RPMI8226 (cell line): ENCODE data around the gene MAPK12.
A peak's percentile ranks its signal among the peaks of the same experiment; 100 is the strongest.

Experiments used
- DNase-seq: peaks from one replicate; pipeline ENCODE4 v3.0.0-alpha.2; 2015

Gene MAPK12

DNA sequence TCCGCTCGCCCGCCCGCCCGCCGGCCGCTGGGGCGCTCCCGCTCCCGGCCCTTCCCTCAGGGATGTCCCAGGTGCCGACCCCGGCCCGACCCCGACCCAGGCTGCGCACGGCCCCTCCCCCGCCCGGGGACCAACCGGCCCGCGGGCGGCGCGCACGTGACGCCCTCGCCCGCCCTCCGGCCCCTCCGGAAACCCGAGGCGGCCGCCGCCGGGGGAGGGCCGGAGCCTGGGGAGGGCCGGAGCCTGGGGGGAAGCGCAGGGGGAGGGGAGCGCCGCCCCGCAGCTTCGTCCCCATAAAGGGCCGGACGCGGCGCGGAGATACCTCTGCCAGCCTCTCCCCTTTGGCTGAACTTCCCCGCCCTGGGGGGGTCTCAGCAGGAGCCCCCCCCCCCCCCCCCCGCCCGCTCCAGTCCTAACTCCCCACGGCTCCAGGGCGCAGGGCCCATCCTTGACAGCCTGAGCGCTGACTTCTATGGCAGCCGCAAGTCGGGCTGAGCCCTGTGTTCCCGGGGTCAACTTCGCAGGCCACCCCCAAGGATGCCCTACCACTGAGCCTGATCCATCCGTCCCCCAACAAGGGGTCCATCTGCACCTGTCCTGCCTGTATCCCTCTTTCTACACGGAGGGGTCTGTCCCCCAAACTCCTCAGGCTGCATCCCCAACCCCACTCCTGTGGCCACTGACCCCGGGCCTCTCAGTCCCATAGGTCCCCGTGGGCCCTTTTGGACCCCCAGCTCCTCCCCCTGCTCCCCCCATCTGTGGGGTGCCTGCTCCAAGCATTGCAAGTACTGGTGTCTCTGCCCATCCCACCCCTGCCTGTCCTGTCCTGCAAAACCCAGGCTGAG, at the start of gene MAPK12:
Gene MAPK12, minus strand, starts transcription at position 69 of the 845 bp plus-strand sequence. CDS start 174 bp downstream, outside the sequence.
- peak; percentile 75 for DNase-seq

DNA sequence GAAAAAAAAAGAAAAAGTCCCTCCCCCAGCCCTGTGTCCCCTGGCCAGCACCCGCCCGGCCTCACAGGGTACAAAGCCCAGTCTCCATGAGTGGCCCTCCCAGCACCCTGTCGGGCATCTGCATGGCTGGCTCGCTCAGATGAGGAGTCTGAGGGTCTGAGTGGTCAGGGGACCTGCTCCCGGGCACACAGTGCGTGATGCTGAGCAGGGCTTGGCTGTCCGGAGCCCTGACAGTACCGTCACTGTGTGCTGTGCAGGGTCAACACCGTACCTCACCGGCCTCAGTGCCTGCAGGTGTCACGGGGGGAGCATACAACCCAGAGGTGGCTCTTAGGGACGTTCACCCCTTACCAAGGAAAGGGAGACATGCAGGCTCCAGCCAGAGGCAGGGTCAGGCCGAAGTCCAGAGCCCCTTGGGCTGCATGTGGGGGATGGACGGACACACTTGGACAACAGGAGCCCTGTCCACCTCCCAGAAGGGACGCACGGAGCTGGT, 49.5 kb upstream of the MAPK12 start:
- no peak for DNase-seq

DNA sequence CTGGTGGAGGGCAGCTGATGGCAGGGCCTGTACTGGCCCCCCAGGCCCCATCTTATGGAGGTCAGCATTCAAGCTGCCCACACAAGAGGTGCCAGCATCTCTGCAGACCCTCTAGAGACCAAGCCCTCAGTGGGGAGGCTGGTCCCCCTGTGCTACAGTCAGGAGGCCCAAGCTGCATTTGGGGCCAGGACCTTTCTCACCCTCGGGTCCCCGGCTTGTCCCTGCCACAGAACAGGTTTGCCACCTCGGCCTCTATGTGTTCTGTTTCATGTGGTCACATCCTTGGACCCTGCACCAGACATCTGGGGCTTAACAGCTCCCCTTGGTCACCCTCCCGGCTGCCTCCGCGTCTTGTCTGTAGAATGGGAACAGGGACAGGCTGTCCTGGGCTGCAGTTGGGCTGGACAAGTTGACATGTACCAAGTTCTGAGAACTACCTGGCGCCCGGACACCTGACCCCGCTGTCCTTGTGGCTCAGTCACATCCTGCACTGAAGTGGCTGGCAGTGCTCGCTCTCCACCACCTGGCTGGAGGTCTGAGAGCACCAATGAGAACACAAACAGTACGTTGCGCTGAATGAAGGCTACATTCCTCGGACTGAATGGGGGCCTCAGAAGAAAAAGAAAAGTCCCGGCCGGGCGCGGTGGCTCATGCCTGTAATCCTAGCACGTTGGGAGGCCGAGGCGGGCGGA, 48.7 kb upstream of the MAPK12 start:
- DNase-seq, result no peak

DNA sequence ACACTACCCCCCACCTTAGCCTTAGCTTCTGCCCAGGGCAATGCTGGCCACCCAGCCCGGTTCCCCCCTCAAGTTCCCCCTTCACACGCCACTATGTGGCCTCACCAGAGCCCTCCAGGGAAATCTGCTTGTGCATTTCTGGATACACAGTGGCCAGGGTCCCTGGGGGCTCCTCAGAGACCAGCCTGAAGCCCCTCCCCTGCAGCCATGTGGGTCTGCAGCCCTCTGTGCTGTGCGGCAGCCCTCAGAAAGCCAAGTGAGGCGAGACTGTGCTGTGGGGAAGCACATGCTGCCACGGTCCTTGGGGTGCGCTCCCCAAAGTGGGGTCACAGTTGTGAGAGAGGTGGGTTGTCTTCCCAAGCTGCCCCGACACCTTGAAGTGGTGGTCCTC, 48.1 kb upstream of the MAPK12 start:
- no peak for DNase-seq

DNA sequence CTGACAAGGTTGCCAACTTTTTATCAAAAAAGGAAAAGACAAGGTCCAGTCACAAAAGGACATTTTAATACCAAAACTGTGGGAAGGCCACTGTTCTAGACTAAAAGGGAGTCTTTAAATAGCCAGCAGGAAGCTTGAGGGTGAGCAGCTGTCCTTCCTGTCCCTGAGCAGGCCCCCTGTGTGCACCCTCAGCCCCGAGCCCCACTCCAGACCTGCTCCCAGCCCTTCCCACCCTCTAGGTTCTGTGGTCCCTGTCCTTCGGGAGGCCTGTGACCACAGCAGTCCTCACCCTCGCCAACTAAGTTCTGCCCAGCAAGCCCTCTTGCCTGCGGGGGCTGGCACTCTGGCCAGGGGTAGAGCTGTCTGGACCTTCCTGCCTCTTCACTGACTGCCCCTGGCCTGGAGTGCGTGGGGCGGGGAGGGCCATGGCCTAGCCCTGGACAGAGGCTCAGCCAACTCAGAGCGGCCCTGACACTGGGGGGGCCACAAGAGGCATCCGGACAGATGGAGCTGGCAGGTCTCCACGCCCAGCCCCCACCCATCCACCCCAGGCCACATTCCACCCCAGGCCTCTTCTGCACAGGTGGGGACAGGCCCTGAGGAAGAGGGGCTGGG, 47.6 kb upstream of the MAPK12 start:
- DNase-seq, result no peak

DNA sequence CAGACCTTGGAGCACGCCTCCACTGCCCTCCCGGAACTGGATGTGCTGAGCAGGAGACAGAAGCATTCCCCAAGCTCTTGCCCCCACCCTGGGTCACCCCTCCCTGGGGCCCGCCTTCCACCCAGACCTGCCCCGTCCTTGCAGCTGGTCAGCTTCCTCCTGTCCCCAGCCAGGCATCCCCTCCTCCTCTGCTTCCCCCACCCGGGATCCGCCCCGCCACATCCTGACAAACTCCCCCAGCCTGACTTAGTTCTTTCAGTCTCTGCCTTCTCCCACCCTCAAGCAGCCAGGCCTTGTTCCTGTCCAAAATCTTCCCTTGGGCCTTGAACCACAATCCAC, 47.1 kb upstream of the MAPK12 start:
- no peak for DNase-seq

DNA sequence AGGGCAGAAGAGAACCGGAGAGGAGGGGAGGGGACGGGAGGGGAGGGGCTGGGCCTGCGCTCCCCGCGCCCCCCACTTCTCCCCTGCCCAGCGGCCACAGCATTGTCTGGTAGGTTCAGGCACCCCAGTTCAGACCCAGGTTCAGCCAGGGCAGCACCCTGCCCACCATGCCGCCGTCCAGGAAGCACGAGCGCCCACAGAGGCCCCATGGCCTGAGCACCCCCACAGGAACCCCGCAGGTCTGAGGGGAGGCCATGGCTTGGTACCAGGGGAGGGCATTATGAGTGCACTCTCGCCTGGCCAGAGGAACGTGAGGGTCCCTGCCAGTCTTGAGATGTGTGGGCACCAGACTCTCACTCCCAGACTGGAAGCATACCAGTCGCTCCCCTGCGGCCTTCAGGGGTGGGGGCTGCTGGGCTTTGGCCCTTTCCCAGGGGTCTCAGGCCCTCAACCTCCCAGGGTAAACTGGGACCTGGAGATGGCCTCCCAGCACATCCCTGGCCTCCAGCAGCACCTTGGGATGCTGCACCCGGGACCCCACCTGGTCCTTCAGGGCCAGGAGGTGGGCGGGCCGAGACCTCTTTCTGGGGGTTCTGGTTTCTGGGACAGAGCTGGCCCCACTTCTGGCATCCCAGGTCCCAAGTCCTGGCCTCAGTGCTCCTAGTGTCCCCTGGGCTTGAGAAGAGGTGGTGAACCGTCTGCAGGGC, 46.6 kb upstream of the MAPK12 start:
- peak; percentile 23 for DNase-seq

DNA sequence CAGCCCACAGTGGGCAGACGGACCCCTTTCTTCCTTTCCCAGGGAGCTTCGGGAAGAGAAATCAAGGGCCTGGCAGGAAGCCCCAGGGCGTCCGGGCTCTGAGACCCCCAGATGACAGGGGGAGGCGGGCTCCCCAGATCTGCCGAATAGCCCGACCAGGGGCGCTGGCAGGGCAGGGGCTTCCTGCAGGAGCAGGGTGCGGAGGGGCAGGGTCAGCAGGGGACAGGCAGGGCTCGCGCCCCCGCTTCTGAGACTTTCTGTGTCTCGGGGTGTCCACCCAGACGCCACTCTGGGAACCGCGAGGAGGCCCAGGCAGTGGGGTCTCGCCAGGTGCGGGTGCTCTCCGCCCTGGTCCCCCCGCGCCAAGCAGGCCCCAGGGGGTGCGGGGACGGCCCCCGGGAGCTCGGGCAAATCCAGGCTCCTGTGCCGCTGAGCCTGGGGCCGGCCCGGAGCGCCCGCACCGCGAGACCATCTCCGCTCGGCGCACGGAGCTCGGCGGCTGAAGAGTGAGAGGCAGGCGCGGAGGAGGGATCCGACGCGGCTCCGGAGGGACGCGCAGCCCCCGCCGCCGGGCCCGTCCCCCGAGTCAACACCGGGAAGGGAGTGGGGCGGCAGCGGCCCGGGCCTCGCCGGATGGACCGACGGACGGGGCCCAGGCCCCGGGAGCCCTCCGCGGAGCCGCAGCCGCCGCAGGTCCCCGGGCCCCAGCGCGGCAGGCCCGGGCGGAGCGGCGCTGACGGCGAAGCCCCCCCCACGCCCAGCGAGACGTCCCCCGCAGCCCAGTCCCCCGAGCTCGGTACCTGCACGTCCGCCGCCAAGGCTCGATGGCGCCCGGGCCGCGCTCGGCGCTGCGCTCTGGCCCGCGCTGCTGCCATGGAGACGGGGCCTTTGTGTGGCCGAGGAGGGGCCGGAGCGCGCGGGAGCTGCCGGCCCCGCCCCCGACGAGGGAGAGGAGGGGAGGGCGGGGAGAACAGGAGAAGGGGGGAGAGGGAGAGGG, 45.6 kb upstream of the MAPK12 start, which contains the start of gene PLXNB2:
Gene PLXNB2, minus strand, starts transcription at position 894 of the 997 bp plus-strand sequence. CDS start 17,062 bp downstream, outside the sequence.
- peak; percentile 89 for DNase-seq

DNA sequence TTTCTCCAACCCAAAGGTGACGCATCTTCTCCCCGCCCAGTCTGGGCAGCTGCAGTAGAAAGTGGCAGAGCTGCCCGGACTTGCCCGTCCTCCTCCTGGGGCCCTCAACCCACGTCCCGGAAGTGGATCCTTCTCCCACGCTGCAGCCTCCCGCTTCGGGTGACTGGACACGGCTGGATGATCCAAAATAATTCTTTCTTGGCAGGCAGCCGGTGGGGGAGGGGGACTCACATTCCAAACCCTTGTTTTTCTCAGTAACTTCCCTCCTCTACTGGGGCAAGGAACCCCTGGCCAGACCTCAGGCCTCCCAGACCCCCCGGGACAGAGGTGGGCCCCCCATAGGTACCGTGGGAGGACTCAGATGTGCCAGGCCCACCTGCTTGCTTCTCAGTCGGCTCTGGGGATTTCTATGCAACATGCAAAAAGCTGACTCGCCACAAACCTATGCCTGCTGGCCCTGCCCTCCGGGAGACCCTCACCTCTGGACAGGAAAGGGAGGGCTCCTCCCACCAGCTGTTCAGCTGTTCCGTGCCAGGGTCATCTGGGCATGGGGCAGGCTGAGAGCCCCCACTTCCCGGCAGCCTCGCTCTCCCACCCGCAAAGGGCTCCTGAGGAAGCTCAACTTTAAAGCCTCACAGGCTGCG, 44.6 kb upstream of the MAPK12 start:
- peak; percentile 69 for DNase-seq

DNA sequence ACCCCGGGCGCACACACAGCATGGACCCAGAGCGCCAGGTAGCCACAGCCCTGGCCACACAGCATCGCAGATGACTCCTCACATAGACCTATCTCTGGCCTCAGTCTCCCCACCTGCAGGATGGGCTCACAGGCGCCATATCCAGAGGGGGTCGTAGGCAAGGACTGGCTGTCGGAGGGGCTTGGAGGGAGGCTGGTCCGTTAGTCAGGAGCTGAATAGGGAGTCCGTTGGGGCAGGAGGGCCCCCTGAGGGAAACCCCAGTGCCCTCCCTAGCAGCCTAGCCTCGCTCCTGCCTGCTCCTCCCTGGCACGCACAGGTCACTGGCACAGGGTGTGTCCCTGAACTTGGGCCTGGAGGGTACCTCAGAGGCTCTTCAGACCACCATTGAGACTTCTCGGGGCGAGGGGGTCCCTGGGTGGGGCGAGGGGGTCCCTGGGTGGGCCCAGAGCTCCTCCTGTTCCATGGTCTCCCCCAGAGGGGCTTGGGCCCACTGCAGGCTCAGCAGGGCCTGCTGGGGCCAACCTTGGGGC, 44.0 kb upstream of the MAPK12 start:
- DNase-seq, result no peak

DNA sequence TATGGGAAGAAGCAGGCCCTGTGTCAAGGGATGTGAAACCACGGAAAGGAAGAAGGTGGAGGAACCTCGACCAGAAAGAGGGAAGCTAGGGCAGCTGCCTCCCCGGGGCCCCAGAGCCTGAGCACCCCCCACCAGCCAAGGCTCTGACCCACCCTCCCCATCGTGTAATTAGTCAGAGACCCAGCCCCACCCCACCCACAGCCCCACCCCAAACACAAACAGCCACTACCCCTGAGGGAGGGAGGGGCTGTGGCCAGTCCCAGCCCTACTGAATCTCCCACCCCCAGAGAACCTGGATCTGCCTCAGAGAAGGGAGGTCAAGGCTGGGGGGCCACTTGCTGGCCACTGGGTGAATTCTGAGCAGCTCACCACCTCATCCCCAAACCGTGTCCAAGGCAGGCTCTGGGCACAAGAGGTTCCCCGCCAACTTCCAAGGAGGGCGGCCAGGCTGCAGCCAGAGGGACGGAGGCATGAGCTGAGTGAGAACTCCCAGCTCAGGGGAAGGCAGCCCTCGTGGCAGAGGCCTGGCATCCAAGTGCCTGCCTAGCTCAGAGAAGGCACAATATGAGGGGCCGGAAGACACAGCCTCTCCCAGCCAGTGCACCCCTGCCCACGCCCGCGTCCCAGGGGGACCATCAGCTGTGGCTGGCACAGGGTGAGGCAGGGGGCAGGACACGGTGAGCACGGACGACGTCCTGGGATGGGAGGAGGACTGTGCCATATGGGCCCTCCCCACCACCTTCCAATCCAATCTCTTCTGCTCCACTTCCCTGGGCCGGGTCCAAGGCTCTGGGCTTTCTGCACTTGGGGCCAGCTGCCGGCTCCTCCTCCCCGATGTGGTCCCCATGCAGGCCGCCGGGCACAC, 43.3 kb upstream of the MAPK12 start:
- no peak for DNase-seq

DNA sequence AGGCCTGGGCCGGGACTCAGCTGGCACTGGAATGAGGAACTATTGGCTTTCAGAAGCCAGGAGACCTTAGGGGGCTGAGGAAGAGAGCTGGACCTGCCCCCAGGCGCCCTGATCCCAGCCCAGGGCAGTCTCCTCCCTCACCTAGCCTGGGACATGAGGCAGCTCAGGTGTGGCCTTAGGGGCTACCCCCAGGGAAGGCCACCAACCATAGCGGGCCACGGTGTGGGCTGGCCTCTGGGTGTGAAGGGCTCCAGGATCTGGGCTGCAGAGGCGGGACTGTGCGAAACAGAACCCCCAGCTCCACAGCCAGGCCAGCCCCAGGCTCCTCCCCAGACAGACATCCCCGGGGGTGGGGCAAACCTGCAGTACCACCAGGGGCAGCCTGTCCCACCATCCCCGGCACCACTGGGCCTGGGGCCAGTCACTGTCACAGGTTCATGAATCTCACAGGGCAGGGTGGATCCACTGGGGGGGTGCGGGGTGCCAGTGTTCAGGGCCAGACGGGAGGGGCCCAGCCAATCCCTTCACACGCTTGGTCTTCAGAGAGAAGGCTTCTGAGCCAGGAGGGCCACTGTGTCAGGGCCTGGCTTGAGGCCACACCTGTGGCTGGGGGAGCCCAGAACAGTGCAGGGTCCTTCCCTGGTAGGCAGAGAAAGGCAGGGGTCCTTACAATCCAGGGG, 42.5 kb upstream of the MAPK12 start:
- no peak for DNase-seq

DNA sequence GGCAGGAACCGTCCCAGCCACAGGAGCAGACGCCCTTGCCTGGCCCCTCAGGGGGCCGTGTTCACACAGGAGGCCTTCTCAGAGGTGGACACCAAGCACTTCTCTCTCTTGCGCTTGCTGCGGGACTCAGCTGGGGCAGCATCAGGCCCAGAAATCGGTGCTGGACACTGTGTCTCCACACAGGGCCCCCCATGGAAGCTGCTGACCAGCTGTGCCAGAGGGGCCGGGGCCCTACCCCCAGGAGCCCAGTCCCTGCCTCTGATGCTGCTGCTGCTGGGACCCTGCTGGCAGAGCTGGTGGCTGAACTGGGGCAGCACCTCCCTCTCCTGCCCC, 42.0 kb upstream of the MAPK12 start:
- DNase-seq, result no peak

DNA sequence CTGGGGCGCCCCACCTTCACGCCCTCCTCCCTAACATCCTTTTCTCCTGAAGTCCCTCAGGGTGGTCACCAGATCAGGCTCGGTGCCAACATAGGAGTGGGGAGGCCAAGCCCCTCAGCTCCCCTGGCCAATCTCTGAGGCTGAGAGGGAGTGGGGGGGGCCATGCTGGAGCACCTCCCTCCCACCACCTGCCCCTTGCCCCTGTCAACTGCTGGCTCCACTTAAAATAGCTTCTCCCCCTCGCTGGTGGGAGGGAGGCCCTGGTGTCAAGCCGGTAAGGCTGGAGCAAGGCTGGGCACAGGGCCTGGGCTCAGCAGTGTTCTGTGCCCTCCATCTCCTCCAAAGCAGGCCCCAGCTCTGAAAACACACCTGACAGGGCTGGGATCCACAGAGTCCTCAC, 41.1 kb upstream of the MAPK12 start:
- DNase-seq, result no peak

DNA sequence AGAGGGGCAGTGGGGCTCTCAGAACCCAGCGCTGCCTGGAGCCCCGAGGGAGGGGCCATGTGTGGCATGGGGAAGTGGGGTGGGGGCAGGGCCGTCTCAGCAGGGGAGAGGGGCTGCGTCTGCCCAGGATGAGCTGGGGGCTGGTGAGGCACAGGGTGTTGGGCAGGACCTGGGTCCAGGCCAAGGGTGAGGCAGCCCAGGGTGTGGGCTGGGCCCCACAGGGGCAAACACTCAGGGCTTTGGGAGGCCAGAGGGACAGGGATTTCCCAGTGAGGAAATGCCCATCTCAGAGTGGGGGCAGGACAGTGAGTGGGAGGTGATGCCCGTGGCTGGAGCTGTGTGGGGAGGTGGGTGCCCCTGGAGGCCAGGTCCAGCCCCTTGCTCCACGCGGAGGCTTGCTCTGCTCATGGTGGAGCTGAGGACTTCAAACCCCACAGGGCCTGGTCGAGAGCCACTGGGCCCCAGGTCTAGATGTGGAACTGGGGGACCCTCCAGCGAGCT, 40.6 kb upstream of the MAPK12 start:
- DNase-seq, result no peak

DNA sequence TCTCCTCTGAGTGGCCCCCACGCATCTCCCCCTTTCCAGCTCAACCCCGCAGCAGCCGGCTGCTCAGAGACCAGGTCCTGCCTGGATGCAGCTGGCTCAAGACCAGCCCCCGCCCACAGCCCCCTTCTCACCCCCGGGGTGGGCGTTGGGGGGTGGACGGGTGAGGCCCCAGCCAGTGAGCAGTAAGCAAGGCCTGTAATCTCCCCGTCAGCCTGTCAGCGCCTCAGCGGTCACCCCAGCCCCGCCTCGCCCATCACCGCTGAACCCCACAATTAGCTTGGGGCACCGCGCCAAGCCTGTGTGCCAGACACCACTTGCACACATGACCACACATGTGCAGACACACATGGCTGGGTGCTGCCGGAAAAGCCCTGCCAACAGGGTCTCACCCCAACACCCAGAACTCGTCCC, 40.1 kb upstream of the MAPK12 start:
- no peak for DNase-seq

DNA sequence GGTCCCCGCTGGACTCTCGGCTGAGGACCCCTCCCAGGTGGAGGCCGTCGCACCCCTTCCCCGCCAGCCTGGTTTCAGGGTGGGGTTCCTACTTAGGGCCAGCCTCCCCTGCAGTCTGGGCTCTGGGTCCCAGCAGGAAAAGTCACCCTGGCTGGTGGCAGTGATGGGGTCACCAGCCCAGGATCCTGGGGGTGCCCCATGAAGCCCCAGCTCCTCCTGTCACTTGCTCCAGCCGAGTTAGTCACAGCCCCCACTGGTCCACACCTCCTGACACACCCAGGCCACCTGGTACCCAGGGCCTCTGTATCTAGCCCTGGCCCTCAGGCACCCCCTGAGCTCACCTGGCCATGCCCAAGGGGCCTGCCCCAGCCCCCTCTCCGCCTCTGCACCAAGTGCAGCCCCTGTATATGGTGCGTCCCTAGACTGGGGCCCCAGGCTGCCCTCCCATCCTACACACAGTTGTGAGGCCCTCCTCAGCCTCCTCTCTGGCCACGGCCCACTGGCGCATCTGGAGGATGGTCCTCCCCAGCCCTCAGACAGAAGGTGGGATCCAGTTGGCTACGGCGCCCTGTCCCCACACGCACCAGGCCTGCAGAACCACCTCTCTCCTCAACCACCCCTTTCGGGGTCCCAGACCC, 39.3 kb upstream of the MAPK12 start:
- DNase-seq, result no peak

DNA sequence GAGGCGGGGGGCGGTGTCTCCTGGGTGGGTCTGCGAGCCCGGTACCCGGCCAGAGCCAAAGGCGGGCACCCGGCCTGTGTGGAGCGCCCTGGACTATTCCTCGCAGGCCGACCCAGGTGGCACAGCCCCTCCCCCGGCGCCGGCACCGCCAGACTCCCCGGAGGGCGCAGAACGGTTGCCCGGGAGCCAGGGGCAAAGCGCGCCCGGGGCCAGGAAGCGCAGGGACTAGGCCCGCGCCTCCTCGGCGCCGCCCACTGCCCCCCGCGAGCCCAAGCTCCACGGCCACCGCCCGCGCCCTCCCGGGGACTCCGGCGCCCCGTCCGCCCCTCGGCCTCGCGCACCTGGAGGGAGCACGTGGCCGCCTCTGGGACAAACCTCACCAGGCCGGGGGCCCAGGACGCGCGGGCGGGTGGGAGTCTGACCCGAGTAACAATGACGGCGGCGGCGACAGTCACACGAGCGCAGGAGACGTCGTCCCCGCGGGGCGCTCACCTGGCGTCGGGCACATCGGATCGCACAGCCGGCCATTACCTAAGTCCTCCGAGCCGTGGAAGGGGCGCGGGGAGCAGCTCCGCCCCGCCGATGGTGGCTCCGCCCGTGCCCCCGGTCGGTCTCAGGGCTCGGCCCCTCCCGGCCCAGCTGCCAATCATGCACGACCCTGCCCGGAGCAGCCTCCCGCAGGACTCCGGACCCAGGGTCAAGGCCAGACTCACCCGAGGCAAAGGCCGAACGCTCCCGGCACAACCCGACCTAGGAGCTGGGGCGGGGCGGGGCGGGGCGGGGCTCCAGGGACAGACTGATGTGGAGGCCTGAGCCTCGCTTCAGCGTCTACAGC, 38.5 kb upstream of the MAPK12 start:
- DNase-seq, result peak; percentile 38
